Astrocyte of the spinal cord (primary cell): ENCODE data around the gene NOP14.

ENCODE experiments used
- DNase-seq: peaks from one replicate; pipeline ENCODE4 v3.0.0; 2011; ENCODE audit warnings: low read depth, low spot score
- H3K4me3 ChIP-seq: 2 replicates; pipeline ENCODE4 v1.5.1; 2011; ENCODE audit warnings: low read depth, mild to moderate bottlenecking, low read length, moderate library complexity
- in situ Hi-C: cut with HindIII; loops from 2 replicates; pipeline ENCODE4 v1.10.0; 2017; ENCODE audit warnings: low sequenced_read_pairs
- TF ChIP-seq, protein P1 (sequence below): IDR thresholded peaks from 2 replicates; pipeline ENCODE4 v1.5.1; 2012; ENCODE audit warnings: low read depth, mild to moderate bottlenecking, low read length, inconsistent platforms

Gene NOP14

DNA sequence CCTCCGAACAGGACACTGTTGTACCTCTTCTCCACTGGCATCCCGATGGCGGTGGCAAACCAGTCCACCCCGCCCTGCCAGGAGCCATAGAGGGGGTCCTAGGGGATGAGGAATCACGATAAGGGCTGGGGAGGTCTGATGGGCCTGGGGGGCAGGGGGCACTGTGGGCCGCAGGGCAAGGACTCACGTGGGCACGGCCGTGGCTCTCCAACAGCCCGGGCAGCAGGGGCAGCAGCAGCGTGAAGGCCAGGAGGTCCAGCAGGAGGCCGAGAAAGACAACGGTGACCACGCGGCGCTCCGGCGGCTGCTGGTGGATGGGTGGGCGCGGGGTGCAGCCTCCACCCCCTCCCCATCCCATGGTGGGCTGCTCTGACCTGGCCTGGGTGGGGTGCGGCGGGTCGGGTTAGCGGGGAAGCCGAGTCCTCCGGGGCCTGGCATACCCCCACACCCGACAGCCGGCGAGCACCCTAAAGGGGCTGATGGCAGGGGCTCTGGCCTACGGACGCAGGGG lies 29.6 kb downstream of the NOP14 start:
- DNase-seq: no peak
- peak overlapping the region; percentile 74 for H3K4me3 ChIP-seq
- TF ChIP-seq, protein P1, sequence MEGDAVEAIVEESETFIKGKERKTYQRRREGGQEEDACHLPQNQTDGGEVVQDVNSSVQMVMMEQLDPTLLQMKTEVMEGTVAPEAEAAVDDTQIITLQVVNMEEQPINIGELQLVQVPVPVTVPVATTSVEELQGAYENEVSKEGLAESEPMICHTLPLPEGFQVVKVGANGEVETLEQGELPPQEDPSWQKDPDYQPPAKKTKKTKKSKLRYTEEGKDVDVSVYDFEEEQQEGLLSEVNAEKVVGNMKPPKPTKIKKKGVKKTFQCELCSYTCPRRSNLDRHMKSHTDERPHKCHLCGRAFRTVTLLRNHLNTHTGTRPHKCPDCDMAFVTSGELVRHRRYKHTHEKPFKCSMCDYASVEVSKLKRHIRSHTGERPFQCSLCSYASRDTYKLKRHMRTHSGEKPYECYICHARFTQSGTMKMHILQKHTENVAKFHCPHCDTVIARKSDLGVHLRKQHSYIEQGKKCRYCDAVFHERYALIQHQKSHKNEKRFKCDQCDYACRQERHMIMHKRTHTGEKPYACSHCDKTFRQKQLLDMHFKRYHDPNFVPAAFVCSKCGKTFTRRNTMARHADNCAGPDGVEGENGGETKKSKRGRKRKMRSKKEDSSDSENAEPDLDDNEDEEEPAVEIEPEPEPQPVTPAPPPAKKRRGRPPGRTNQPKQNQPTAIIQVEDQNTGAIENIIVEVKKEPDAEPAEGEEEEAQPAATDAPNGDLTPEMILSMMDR: no peak
- in situ Hi-C loops: no loop called here

DNA sequence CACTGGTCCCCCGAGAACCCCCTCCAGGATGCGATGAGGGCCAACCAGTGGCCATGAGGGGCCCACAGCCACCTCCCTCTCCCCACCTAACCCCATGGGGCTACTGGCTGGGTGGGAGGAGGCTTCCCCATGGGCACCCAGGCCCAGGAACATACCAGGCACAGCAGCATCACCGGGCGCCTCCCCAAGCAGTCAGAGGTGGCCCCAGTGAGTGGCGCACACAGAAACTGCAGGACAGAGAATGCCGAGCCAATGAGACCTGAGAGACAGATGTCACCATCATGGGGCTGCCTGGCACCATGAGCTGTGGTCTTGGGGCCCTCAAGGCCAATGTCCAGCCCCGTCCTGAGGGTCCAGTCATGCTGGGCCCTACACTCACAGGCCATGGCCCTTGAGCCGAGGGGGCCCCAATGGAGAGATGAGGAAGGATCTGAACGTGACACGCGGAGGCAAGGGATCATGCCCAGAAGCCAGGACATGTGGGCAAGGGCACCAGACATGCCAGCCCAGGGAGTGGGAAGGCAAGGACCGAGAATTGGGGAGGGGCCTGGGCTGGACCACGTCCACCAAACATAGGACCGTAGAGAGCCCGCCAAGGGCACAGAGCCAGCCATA lies 30.1 kb downstream of the NOP14 start:
- TF ChIP-seq, protein P1: no peak
- peak overlapping the region; percentile 74 for H3K4me3 ChIP-seq
- in situ Hi-C loops: no loop called here
- no peak for DNase-seq

DNA sequence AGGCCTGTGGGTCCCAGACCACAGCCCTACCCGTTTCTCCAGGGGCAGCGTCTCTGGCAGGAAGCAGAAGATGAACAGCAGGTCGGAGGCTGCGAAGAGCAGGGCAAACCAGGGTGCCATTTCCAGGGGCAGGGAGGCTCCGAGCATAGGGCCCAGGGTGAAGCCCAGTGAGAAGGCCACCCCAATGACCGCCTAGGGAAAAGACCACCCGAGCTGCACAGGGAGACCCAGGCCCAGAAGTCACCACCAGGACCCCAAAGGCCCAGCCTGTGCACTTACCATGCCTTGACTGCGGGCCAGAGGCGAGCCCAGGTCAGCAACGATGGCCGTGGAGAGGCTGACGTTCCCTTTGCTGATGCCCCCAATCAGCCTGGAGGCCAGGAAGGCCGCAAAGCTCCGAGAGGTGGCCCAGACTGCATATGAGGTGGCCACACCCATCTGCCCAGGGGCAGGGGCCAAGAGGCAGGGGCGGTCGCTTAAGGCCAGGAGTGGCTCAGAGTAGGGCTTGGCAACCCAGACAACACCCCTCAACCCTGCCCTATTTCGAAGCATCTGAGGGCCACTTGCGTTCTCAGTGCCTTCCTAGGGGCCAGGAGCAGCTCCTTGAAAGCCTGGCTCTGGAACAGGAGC lies 30.8 kb downstream of the NOP14 start:
- no peak overlapping the region for H3K4me3 ChIP-seq
- TF ChIP-seq, protein P1: no peak
- DNase-seq: no peak
- in situ Hi-C loops: no loop called here

DNA sequence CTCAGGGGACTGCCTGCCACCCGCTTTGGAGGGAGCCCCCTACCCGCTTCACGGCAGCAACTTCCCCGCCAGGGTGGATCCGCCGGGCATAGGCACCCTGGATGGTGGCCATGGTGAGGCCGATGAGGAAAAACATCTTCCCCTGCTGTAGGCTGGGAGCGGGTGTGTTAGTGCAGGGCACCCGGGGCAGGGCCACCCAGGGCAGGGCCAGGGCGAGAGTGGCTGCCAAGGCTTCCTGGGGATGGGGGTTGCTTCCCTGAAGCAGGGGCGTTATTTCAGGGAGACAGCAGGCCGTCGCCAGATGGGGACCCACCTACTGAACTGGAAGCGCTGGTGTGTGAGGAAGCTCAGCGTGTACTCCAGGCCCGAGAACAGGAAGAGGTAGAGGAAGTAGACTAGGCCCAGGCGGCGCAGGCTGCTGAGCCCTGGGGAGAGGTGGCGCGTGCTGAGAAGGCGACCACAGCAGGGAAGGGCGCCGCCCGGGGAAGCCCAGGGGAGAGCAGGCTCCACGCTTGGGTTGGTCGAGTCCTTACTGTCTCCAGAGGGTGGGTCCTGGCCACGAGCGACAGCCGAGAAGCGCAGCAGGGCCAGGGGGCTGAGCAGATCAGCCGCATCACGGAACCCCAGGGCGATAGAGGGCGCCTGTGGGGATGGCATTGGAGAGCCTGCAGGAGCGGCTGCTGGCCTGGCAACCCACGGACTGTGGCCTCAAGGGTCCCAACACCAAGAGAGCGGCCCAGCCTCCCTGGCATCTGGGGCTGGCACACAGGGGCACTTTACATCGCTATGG lies 31.5 kb downstream of the NOP14 start:
- in situ Hi-C loops: no loop called here
- H3K4me3 ChIP-seq: no peak overlapping the region
- TF ChIP-seq, protein P1: no peak
- DNase-seq: no peak

DNA sequence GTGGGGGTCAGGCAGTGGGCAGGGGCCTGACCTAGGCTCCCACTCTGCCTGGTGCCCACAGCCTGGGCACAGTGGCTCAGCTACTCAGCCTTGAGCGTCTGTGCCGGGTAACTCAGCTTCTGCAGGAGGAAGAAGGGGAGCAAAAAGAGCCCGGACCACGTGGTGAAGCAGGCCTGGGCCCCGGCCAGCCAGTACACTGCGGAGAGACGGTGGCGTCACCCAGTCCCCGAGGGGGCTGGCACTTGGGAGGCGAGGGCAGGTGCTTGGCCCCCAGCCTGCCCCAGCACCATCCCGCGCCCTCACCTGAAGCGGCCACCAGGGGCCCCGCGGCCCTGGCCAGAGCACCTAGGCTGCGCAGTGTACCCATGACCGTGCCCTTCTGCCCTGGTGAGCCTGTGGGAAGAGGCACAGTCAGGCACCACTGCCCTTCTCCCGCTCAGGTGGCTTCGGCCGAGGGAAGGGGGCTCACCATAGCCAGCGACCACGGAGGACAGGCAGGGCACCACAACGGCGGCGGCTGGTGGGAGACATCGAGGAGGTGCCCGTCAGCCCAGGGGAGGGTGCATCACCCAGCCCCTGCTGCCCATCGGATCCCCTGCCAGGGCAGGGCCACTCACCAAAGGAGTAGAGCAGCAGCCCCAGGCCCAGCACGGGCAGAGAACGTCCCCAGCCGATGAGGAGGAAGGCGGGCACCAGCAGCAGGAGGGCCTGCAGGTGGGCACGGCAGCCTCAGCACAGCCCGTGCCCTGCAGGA lies 32.3 kb downstream of the NOP14 start:
- H3K4me3 ChIP-seq: no peak overlapping the region
- in situ Hi-C loops: no loop called here
- DNase-seq: no peak
- TF ChIP-seq, protein P1: peak; percentile 5

DNA sequence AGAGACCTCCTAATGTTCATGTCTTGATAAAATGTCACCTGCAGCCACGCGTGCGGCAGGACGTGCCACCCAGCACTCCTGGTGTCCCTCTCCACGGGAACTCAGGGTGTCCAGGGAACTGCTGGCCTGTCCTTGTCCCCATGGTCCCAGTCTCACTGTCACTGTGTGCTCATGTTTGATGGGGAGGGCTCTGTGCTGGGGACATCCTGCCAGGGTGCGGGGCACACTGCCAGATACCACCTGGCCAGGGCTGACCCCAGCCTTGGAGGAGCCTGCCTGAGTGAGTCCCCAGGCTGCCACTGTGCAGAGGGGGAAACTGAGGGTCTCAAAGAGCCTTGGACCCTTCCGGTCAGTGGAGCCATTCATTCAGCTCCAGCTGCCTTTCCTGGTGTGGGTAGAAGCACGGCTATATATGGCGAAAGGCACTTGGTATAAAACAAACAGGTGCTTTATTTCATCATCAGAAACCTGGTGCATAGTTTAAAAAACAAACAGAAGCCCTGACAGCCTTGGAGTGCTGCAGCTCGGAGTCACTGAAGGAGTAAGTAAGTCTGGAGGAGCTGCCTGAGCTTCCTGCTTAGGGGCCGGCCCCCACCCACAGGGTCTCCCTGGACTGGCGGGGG lies 33.0 kb downstream of the NOP14 start:
- TF ChIP-seq, protein P1: no peak
- no peak for DNase-seq
- in situ Hi-C loops: no loop called here

More for the DNA sequence above, 33.0 kb downstream of the NOP14 start:
- no peak overlapping the region for H3K4me3 ChIP-seq
